K562 treated with DMSO at 1 percent for 48 hours (cell line): ENCODE data around the gene MED14. TPM values are rescaled to one million over a fixed set of nuclear protein-coding genes. Genes with fewer than 3 reads are reported as not detected.

ENCODE experiments used
- total RNA-seq: library from RNA; unstranded; fragments of 300-600 nt; gene quantifications from 2 replicates; pipeline ENCODE4 v1.2.3, GENCODE V29; 2022; ENCODE audit warnings: low replicate concordance; ENCODE audit errors: extremely low read depth

Gene MED14
- not detected in 2 replicates for total RNA-seq

DNA sequence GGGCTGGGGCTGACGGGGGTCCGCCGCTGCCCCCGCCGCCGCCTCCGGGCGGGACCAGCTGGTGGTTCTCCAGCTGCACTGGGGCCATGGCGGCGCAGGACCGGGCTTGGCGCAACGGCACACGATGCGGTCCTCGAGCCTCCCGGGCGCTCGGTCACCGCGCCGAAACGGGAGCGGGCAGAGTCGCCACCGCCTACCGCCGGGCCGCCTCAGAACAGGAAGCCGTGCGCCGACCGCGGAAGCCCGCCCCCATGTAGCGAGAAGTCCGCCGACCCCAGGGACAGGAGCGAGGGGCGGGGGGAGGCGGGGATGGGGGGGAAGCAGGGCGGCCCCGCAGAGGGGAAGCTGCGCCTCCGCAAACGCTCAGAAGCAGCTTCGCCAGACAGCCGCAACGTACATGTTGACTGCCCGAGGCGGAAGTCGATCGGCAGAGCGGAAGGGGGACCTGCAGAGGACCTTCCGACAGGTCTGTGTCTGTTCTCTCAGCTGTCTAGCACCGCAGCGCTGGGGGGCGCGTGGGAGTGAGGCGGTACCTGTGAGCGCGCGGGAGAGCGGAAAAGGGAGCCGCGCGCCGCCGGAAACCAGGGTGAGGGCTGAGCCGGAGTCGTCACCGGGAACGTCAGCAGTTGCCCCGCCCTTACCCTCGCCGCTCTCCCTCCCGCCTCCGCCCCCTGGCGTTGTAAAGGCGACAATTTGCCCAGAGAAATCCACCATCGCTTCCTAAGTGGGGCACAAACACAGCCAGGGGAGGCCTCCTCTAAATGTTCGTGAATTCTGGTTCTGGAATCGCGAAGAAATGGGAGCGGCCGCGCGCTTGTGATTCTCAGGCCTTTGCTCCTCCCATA, at the start of gene MED14:
Gene MED14, minus strand, starts transcription at position 218 of the 845 bp plus-strand sequence. Its CDS starts 130 bp downstream, at position 88.

DNA sequence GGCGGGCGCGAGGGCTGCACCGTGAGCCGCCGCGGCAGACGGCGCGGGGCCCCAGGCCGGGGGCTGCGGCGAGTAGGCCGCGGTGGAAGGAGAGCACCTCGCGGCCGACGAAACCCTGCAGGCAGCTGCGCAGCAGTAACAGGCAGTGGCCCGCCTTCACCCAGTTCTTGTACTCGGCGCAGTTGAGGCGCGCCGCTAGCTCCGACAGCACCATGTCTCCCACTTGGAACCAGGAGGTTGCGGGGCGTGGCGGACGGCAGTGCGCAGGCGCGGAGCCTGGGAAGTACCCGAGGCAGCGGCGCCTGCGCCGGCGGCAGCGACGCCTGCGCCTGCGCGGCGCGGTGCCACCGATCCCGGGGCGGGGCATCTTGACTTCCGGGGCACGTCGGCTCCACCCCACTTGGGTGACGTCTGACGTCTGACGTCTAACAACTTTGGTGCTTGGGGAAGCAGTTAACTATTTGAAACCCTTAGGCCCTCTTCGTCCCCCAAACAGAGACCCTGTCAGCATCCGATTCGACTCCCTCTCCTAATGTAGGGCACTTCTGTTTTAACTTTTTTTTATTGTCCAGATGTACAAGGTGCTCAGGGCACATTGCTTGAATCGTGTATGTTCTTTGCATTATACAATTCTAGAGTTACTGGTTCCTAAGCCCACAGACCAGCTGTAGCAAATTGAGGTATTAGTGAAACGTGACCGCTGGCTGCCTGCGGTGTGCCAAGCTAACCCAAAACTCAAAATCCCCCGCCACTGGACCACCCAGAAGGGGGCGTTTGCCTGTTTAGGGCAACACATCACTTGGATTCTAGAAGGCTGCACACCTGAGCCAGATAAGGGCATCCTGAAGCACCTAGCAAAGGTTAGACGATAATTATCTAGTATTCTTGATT, 87.8 kb downstream of the MED14 start, which contains the start of gene CXorf38:
Gene CXorf38, minus strand, starts transcription at position 255 of the 891 bp plus-strand sequence. Its CDS starts 41 bp downstream, at position 214.

DNA sequence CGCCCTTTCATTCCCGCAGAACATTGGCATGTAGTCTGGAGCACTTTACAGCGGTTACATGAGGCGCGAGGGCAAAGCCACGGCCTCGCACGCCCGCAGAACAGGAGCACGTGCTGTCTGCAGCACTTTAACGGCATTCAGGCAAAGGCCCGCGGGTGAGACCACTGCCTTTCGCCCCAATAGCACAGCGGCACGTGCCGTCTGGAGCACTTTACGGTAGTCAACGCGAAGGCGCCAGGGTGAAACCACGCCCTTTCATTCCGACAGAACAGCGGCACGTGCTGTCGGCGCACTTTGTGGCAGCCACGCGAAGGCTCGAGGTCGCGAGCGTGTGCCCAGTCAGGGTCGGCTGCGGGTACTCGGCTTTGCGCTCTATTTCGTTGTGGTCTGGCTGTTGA, 112.2 kb downstream of the MED14 start, which contains the start of gene MPC1L:
Gene MPC1L, plus strand, starts transcription at position 290 of the 398 bp plus-strand sequence. CDS start 138 bp downstream, outside the sequence.

Other genes starting within 250 kb of the MED14 start
- not detected in 2 replicates for gene ATP6AP2, start 154.6 kb downstream of the MED14 start, total RNA-seq
- not detected in 2 replicates for gene MPC1L, start 112.1 kb downstream of the MED14 start, total RNA-seq
- not detected in 2 replicates for gene CXorf38, start 88.0 kb downstream of the MED14 start, total RNA-seq